Measurements from ENCODE around the gene CDKL1.

DNA sequence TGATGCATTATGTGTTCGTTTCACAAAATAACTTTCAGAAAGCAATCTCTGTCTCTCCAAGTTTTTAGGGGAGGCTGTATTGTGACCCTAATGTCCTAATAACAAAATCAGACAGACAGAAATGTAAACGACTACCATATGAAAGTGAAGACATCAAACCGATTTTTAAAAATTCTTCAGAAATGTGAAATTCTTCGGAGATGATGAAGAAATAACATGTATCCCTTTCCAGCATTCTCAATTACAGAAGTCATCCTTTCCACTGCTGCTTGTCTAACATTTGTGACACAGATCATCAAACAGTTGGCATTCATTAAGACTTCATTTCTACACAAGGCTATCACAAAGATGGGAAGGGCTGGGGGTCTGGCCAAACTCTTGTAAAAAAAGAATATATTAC lies 43.6 kb downstream of the CDKL1 start:
- TF ChIP-seq CTCF (IDR thresholded peaks at IDR 0.05) (no peak), USF1 (CRISPR knock-in tag; IDR thresholded peaks at IDR 0.05) (no peak), GTF2I (CRISPR knock-in tag; conservative IDR thresholded peaks at IDR 0.05) (no peak), ZNF138 (CRISPR knock-in tag; conservative IDR thresholded peaks at IDR 0.05) (no peak), MAX (CRISPR knock-in tag; IDR thresholded peaks at IDR 0.05) (no peak), TEAD4 (CRISPR knock-in tag; IDR thresholded peaks at IDR 0.05) (no peak)
- TF ChIP-seq, protein P1, sequence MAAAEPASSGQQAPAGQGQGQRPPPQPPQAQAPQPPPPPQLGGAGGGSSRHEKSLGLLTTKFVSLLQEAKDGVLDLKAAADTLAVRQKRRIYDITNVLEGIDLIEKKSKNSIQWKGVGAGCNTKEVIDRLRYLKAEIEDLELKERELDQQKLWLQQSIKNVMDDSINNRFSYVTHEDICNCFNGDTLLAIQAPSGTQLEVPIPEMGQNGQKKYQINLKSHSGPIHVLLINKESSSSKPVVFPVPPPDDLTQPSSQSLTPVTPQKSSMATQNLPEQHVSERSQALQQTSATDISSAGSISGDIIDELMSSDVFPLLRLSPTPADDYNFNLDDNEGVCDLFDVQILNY (CRISPR knock-in tag; IDR thresholded peaks at IDR 0.05), result no peak
- TF ChIP-seq, protein P2, sequence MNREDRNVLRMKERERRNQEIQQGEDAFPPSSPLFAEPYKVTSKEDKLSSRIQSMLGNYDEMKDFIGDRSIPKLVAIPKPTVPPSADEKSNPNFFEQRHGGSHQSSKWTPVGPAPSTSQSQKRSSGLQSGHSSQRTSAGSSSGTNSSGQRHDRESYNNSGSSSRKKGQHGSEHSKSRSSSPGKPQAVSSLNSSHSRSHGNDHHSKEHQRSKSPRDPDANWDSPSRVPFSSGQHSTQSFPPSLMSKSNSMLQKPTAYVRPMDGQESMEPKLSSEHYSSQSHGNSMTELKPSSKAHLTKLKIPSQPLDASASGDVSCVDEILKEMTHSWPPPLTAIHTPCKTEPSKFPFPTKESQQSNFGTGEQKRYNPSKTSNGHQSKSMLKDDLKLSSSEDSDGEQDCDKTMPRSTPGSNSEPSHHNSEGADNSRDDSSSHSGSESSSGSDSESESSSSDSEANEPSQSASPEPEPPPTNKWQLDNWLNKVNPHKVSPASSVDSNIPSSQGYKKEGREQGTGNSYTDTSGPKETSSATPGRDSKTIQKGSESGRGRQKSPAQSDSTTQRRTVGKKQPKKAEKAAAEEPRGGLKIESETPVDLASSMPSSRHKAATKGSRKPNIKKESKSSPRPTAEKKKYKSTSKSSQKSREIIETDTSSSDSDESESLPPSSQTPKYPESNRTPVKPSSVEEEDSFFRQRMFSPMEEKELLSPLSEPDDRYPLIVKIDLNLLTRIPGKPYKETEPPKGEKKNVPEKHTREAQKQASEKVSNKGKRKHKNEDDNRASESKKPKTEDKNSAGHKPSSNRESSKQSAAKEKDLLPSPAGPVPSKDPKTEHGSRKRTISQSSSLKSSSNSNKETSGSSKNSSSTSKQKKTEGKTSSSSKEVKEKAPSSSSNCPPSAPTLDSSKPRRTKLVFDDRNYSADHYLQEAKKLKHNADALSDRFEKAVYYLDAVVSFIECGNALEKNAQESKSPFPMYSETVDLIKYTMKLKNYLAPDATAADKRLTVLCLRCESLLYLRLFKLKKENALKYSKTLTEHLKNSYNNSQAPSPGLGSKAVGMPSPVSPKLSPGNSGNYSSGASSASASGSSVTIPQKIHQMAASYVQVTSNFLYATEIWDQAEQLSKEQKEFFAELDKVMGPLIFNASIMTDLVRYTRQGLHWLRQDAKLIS (CRISPR knock-in tag; IDR thresholded peaks at IDR 0.05; ENCODE audit: borderline replicate concordance), result no peak

Measured in WTC11 (cell line).